ENCODE data around the gene NFATC2. TPM values are rescaled to one million over a fixed set of nuclear protein-coding genes. Genes with fewer than 3 reads are reported as not detected.

NFATC2 gene
- polyA plus RNA-seq, 1 of the 3 experiments (the other 2 are of a cell fraction) = 0.36 TPM

DNA sequence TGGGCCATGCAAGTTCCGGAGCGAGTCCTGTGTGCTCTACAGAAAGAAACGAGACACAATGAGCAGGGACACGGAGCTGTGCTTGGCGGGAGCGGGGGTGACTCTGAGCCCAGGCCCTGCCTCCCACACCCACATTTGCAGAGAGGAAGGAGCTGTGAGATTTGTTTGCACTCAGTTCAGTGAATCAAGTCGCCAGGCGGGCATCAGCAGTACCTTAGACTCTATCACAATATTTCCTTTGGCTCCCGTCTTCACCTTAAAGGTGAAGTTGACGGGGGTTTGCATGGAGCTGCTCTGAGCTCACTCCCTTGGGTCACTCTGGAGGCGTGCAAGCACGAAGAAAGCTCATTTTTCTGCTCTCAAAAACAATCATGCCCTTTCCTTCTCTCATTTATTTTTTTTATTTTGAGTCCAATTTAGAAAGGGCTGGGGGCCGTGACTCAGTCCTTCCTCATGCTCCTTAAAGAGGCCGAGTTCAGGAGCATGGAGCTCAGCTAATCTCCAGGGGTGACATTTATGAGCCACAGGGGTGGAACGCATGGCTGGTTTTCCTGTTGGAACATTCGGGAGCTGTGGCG, 188.2 kb downstream of the NFATC2 start:
- WGBS (ENCODE audit: low lambda C conversion rate) = 74% methylated on average over 15 of the region's 17 CpGs
- Histone ChIP-seq H3K79me2 (ENCODE audit: insufficient read depth) (no peaks in the 10 kb centered on the region), H4K20me1 (ENCODE audit: insufficient read depth) (no peaks in the 10 kb centered on the region), H3K4me1 (ENCODE audit: control insufficient read depth in 1 of 2, insufficient read depth in 2 of 2, low read depth in 1 of 2, low read length in 1 of 2) (peaks cover 0 to 22% of the 10 kb centered on the region in 2 experiments; a peak in 2 of 4 replicates), H3K9me3 (no peaks in the 10 kb centered on the region), H3F3A (replicated peaks; ENCODE audit: insufficient read depth) (peaks cover 24% of the 10 kb centered on the region), H2AFZ (ENCODE audit: low read depth) (peak overlapping the region; percentile 17; the same call in 1 of the 2 replicates), H3K27me3 (ENCODE audit: insufficient read depth) (no peaks in the 10 kb centered on the region), H3K36me3 (replicated peaks in 1 of 2; ENCODE audit: control insufficient read depth in 1 of 2, insufficient read depth in 2 of 2, low read length in 1 of 2) (no peaks in the 10 kb centered on the region), H3K9me2 (no peaks in the 10 kb centered on the region), H3K9ac (peak overlapping the region; percentile 16; the same call in 1 of the 2 replicates), H3K4me2 (peak overlapping the region; percentile 14; the same call in 1 of the 2 replicates), H3K4me3 (ENCODE audit: low read depth in 2 of 2, low read length in 1 of 2) (no peak overlapping the region), H3K27ac (ENCODE audit: low read depth in 2 of 2, low read length in 1 of 2) (peak overlapping the region in 1 of 2 experiments; percentile 87; a peak in 2 of 4 replicates)
- ChIA-PET POLR2A (no interaction called here), CTCF (interaction anchor here (1.0 to 4.2 kb wide), 5 partner anchors 9 to 372 kb away, joined by 3 to 16 read pairs (median 12); no protein-coding TSS in a partner anchor)
- TF ChIP-seq, protein P1, sequence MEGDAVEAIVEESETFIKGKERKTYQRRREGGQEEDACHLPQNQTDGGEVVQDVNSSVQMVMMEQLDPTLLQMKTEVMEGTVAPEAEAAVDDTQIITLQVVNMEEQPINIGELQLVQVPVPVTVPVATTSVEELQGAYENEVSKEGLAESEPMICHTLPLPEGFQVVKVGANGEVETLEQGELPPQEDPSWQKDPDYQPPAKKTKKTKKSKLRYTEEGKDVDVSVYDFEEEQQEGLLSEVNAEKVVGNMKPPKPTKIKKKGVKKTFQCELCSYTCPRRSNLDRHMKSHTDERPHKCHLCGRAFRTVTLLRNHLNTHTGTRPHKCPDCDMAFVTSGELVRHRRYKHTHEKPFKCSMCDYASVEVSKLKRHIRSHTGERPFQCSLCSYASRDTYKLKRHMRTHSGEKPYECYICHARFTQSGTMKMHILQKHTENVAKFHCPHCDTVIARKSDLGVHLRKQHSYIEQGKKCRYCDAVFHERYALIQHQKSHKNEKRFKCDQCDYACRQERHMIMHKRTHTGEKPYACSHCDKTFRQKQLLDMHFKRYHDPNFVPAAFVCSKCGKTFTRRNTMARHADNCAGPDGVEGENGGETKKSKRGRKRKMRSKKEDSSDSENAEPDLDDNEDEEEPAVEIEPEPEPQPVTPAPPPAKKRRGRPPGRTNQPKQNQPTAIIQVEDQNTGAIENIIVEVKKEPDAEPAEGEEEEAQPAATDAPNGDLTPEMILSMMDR (IDR thresholded peaks at IDR 0.05) = no peak
- TF ChIP-seq RCOR1 (IDR thresholded peaks at IDR 0.05; ENCODE audit: low read length) = no peak
- TF ChIP-seq GATA2 (CRISPR knock-in tag; IDR thresholded peaks at IDR 0.05) = no peak
- TF ChIP-seq NFIC (IDR thresholded peaks at IDR 0.05; ENCODE audit: borderline replicate concordance) = no peak
- TF ChIP-seq, protein P2, sequence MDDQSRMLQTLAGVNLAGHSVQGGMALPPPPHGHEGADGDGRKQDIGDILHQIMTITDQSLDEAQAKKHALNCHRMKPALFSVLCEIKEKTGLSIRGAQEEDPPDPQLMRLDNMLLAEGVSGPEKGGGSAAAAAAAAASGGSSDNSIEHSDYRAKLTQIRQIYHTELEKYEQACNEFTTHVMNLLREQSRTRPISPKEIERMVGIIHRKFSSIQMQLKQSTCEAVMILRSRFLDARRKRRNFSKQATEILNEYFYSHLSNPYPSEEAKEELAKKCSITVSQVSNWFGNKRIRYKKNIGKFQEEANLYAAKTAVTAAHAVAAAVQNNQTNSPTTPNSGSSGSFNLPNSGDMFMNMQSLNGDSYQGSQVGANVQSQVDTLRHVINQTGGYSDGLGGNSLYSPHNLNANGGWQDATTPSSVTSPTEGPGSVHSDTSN (IDR thresholded peaks at IDR 0.05) = no peak
- no peak for DNase-seq

DNA sequence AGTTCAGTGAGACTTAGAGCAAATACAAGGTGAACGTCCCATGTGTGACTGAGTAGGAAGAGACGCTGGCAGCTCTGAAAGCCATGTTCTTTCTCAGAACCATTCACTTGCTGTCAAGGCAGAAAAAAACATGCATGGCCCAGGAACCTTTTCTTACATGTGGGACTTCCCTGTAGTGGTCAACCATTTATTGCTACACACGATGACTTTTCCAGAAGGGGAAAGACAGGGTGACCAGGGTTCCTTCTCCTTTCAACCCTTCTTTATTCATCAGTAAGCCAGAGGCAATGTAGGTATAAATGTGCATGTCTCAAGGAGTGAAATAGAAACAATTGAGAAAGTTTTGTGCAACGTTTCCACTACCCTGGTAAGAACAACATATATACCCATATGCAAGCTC, 189.0 kb downstream of the NFATC2 start:
- peaks cover 0 to 22% of the 10 kb centered on the region in 2 experiments; a peak in 2 of 4 replicates for H3K4me1 ChIP-seq (ENCODE audit: control insufficient read depth in 1 of 2, insufficient read depth in 2 of 2, low read depth in 1 of 2, low read length in 1 of 2)
- TF ChIP-seq GATA2 (CRISPR knock-in tag; IDR thresholded peaks at IDR 0.05) (no peak), FOXJ3 (CRISPR knock-in tag; IDR thresholded peaks at IDR 0.05) (no peak), TCF12 (IDR thresholded peaks at IDR 0.05) (no peak), SMC3 (IDR thresholded peaks at IDR 0.05; ENCODE audit: low read depth, low read length) (no peak), SIN3A (IDR thresholded peaks at IDR 0.05; ENCODE audit: borderline replicate concordance, low read depth, low read length) (no peak), GABPA (IDR thresholded peaks at IDR 0.05; ENCODE audit: low read depth) (no peak), MXI1 (IDR thresholded peaks at IDR 0.05; ENCODE audit: low read depth, low read length) (no peak), EZH2phosphoT487 (IDR thresholded peaks at IDR 0.05; ENCODE audit: borderline replicate concordance, low read depth) (no peak)
- TF ChIP-seq, protein P3, sequence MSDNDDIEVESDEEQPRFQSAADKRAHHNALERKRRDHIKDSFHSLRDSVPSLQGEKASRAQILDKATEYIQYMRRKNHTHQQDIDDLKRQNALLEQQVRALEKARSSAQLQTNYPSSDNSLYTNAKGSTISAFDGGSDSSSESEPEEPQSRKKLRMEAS (IDR thresholded peaks at IDR 0.05; ENCODE audit: low read depth) = no peak
- TF ChIP-seq, protein P4, sequence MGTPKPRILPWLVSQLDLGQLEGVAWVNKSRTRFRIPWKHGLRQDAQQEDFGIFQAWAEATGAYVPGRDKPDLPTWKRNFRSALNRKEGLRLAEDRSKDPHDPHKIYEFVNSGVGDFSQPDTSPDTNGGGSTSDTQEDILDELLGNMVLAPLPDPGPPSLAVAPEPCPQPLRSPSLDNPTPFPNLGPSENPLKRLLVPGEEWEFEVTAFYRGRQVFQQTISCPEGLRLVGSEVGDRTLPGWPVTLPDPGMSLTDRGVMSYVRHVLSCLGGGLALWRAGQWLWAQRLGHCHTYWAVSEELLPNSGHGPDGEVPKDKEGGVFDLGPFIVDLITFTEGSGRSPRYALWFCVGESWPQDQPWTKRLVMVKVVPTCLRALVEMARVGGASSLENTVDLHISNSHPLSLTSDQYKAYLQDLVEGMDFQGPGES (IDR thresholded peaks at IDR 0.05; ENCODE audit: low read depth, low read length) = no peak
- TF ChIP-seq, protein P5, sequence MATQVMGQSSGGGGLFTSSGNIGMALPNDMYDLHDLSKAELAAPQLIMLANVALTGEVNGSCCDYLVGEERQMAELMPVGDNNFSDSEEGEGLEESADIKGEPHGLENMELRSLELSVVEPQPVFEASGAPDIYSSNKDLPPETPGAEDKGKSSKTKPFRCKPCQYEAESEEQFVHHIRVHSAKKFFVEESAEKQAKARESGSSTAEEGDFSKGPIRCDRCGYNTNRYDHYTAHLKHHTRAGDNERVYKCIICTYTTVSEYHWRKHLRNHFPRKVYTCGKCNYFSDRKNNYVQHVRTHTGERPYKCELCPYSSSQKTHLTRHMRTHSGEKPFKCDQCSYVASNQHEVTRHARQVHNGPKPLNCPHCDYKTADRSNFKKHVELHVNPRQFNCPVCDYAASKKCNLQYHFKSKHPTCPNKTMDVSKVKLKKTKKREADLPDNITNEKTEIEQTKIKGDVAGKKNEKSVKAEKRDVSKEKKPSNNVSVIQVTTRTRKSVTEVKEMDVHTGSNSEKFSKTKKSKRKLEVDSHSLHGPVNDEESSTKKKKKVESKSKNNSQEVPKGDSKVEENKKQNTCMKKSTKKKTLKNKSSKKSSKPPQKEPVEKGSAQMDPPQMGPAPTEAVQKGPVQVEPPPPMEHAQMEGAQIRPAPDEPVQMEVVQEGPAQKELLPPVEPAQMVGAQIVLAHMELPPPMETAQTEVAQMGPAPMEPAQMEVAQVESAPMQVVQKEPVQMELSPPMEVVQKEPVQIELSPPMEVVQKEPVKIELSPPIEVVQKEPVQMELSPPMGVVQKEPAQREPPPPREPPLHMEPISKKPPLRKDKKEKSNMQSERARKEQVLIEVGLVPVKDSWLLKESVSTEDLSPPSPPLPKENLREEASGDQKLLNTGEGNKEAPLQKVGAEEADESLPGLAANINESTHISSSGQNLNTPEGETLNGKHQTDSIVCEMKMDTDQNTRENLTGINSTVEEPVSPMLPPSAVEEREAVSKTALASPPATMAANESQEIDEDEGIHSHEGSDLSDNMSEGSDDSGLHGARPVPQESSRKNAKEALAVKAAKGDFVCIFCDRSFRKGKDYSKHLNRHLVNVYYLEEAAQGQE (IDR thresholded peaks at IDR 0.05; ENCODE audit: low read depth, low read length) = no peak
- TF ChIP-seq, protein P6, sequence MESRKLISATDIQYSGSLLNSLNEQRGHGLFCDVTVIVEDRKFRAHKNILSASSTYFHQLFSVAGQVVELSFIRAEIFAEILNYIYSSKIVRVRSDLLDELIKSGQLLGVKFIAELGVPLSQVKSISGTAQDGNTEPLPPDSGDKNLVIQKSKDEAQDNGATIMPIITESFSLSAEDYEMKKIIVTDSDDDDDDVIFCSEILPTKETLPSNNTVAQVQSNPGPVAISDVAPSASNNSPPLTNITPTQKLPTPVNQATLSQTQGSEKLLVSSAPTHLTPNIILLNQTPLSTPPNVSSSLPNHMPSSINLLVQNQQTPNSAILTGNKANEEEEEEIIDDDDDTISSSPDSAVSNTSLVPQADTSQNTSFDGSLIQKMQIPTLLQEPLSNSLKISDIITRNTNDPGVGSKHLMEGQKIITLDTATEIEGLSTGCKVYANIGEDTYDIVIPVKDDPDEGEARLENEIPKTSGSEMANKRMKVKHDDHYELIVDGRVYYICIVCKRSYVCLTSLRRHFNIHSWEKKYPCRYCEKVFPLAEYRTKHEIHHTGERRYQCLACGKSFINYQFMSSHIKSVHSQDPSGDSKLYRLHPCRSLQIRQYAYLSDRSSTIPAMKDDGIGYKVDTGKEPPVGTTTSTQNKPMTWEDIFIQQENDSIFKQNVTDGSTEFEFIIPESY (IDR thresholded peaks at IDR 0.05; ENCODE audit: borderline replicate concordance, low read depth) = no peak

More for the DNA sequence above, 189.0 kb downstream of the NFATC2 start:
- no peaks in the 10 kb centered on the region for H3K36me3 ChIP-seq (replicated peaks in 1 of 2; ENCODE audit: control insufficient read depth in 1 of 2, insufficient read depth in 2 of 2, low read length in 1 of 2)
- H3K4me3 ChIP-seq (ENCODE audit: low read depth in 2 of 2, low read length in 1 of 2) = no peak overlapping the region
- H3K79me2 ChIP-seq (ENCODE audit: insufficient read depth) = no peaks in the 10 kb centered on the region
- no peak for DNase-seq
- CTCF ChIA-PET = interaction anchor here (1.4 to 4.2 kb wide), 3 partner anchors 27 to 372 kb away, joined by 3 to 15 read pairs (median 12); no protein-coding TSS in a partner anchor
- POLR2A ChIA-PET = no interaction called here
- no peak overlapping the region for H3K4me2 ChIP-seq
- WGBS (ENCODE audit: low lambda C conversion rate) = 90% methylated on average over 4 of the region's 4 CpGs
- H3K27me3 ChIP-seq (ENCODE audit: insufficient read depth) = no peaks in the 10 kb centered on the region
- no peak overlapping the region for H2AFZ ChIP-seq (ENCODE audit: low read depth)
- H3K9me3 ChIP-seq = no peaks in the 10 kb centered on the region
- no peaks in the 10 kb centered on the region for H4K20me1 ChIP-seq (ENCODE audit: insufficient read depth)
- H3K27ac ChIP-seq (ENCODE audit: low read depth in 2 of 2, low read length in 1 of 2) = peak overlapping the region in 1 of 2 experiments; percentile 93; a peak in 1 of 4 replicates
- no peaks in the 10 kb centered on the region for H3K9me2 ChIP-seq
- no peak overlapping the region for H3K9ac ChIP-seq
- H3F3A ChIP-seq (replicated peaks; ENCODE audit: insufficient read depth) = peaks cover 24% of the 10 kb centered on the region
